Astrocyte (in vitro differentiated cells and primary cell): Measurements from ENCODE around the gene CCL25.

Experiments used
- CTCF ChIP-seq: IDR thresholded peaks from 2 replicates; pipeline ENCODE4 v1.5.1; 2011; ENCODE audit warnings: low read depth, mild to moderate bottlenecking, inconsistent platforms, low read length, moderate library complexity; ENCODE audit not compliant: insufficient read depth
- EZH2 ChIP-seq: IDR thresholded peaks from 2 replicates; pipeline ENCODE4 v1.6.1; 2012; ENCODE audit warnings: mild to moderate bottlenecking, low read length, inconsistent platforms; ENCODE audit not compliant: insufficient read depth

- TF ChIP-seq CTCF (no peak), EZH2 (no peak)
Measured at GRCh38 chr19:8081569-8082550, 29.3 kb downstream of the CCL25 start.
